Cerebellar cortex (tissue), 1 donor: ENCODE data around the gene FBXW8.
A peak's percentile ranks its signal among the peaks of the same experiment; 100 is the strongest.

ENCODE experiments used
- DNase-seq: peaks from one replicate; pipeline ENCODE4 v3.0.0-alpha.2; 2015; ENCODE audit warnings: low spot score

FBXW8 gene

DNA sequence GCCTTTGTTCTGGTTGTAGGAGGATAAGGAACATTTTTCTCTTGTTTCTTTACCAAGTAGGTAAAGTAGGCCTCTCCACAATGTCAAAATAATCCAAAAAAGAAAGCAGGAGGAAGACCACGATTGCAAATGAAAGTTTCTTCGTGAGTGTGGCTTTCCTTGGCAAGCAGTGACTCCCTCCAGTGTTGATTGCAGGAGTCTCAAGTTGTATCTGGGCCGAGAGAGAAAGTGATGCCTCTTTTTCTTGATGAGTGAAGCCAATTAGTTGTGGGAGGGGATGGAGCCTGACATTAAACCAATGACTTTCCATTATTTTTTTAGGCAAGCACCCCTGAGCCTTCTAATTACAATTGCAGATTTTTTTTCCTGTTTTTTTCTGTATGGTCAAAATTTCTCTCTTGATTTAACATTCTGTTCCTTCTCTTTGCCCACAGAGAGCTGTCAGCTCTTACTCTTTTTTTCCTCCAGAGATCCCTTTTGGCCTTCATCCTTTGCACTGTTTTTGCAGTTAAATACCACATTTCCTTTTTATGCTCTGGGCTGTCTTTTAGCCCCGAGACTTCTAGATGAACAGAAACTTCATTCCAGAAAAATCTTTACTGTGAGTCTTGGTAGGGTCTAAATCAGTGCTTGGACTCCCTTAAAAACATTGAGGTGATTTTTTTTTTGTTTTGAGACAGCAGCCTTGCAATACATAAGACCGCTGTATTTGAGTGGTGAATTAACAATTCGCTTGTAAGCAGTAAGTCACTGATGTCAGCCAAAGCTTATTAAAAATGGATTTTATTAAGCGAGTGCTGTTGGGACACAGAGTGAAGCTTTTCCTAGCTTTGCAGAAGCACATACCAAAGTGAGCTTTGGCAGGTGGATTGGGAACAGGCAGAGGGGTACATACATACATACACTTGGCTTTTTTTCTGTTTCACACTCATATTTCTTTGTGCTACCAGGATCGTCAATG lies 15.8 kb downstream of the FBXW8 start:
- DNase-seq, result no peak

DNA sequence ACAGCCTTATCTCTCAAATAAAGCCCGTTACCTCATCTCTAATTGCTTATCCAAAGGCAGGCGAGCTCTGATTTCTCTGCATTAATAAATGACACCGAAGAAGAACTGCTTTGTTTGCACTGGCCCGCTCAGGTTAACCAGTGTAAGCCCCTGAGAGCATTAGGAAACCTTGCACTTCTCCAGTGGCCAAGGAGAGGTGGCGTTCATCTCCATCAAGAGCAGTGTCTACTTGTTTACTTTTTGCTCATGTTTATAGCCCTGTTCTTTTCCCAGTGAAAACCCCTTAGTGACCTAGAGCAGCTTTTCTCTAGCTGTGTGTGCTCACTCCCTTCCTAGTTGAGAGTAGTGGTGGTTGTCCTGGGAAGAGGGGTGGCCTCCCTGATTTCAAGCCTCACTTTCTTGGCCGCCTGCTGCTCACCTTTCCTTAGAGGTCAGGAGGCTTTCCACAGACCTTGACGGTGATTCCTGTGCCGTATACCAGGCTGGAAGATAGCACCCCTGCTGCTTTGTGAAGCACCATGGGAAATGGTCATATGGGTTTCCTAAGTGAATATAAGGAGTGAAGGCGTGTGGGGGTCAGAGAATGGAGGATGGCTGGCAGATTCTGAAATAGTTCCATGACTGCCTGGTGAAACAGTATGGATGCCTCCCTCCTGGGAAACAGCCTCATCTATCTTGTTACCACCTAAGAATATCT lies 16.6 kb downstream of the FBXW8 start:
- no peak for DNase-seq

DNA sequence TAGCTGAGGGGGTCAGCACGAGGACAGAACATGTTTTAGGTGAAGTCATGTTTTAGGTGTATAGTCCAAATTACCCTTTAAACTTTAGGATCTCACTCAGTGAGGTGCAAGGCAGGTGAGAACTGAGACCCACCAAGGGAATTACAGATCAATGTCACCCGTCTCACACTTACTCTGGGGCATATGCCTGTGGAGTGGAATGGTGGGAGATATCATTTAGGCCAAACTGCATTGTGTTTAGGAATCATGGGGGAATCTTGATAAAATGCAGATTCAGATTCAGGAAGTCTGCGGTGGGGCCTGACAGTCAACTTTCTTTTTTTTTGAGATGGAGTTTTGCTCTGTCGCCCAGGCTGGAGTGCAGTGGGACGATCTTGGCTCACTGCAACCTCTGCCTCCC lies 17.8 kb downstream of the FBXW8 start:
- DNase-seq, result no peak

DNA sequence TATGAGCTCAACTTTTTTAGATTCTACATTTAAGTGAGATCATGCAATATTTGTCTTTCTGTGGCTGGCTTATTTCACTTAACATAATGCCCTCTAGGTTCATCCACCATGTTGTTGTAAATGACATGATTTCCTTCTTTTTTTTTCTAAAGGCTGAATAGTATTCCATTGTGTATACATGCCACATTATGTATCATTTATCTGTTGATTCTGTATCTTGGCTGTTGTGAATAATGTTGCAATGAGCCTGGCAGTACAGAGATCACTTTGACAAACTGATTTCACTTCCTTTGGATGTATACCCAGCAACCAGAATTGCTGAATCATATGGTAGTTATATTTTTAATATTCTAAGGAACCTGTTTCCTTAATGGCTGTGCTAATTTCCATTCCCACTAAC lies 19.1 kb downstream of the FBXW8 start:
- no peak for DNase-seq

DNA sequence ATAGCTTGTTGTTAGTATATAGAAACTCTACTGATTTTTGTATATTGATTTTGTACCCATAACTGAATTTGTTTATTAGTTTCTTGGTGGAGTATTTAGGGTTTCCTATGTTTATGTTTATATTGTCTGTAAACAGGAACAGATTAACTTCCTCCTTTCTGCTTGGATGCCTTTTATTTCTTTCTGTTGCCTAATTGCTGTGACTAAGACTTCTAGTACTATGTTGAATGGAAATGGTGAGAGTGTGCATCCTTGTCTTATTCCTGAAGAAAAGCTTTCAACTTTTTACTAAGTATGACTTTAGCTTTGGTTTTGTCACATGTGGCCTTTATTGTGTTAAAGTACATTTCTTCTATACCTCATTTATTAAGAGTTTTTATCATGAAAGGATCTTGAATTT lies 20.9 kb downstream of the FBXW8 start:
- no peak for DNase-seq

DNA sequence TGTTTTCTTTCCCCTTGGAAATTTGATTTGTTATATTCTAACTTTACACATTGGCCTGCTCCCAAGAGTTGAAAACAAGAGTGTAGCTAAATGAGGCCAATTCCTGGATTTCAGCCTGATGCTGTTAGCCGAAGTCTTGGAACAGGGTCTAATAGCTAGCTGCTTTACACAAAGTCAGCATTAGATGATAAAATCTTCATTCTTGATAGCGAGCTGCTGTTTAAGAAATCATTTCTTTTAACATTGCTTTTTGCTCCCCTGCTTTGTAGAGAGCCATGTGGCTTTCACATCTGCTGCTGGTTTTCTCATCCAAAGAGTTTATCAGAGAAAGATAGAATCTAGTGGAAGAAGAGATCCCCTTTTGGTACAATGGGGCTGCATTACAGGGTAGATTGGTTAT lies 22.3 kb downstream of the FBXW8 start:
- peak; percentile 47 for DNase-seq

DNA sequence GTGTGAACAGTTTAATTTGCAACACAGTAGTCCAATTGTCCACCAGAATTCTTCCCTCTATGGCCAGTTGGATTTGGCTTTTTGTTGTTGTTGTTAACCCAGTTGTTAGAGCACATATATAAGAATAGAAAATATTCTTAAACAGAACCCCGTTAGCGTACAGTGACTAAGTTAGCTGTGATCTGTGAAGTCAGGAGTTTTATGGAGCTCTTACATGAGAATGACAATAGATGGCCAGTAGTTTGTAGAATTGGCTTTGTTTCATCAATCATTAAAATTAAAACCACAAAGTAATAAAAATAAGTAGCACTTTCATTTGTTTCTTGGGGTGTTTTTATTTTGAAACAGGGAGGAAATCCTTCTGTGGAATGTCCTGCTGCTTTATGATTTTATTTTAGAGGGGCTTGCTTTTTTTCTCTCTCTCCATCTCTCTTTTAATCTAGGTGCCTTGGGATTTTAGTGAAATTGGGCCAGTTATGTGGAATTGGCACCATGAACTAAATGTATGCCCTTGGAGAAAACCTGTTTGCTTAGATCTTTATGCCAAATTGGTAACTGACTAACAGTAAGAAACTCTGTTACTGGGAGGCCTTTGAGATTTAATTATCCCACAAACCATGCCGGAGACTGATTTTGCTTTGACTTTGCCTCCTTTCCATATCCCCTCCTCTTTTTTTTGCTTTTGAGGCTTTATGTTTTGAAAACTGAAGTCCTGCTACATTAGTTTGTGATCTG lies 22.9 kb downstream of the FBXW8 start:
- DNase-seq, result no peak

DNA sequence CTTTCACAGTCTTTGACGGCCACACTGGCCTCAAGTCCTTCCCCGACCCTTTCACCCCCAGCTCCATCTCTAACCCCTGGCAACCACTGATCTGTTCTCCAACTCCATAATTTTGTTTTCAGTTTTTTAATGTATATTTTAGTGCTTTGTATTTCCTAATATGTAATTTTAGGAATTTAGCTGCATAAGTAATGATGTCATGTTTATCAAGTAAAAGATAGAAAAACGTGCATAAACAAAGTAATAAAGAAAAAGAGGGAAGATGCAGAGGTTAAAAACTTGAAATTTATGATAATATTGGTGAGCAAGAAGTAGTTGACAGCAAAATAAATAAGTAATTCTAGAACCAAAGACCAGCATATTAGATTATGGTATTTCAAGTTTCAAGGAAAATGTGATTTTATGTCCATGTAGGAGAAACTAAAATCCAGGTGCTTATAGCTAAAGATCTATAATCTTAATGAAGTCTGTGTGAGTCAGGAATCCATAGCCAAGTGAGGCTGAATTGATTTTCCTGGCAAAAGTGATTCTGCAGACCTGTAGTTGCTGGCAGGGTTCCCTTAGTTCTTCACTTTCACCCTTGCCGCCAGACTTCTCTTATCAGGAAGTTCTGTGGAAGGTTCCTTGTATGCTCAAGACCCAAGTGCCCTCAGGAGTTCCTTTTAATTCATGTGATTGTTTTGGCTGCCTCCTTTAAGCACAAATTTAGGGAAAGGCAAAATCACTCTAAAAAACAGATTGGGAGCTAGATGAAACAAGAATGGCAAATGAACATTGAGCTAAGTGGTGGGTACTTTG lies 24.4 kb downstream of the FBXW8 start:
- DNase-seq, result no peak

DNA sequence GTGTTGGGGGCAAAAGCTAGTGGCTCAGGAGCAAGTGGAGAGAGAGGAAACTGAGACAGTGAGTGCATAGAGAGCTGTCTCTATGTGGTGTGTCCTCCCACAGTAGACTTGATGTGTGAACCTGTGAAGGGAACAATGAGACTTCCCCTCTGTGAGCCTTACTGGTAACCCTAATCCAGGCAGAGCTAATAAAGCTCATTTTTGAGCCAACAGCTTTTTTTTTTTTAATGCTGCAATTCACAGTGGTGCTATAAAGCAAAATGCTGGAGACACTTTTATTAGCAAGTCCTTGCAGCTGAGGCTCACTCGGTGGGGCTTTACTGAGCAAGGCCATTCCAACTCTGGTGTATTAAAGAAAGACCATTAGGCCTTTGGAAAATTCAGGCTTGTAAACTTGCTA lies 26.9 kb downstream of the FBXW8 start:
- DNase-seq, result no peak

DNA sequence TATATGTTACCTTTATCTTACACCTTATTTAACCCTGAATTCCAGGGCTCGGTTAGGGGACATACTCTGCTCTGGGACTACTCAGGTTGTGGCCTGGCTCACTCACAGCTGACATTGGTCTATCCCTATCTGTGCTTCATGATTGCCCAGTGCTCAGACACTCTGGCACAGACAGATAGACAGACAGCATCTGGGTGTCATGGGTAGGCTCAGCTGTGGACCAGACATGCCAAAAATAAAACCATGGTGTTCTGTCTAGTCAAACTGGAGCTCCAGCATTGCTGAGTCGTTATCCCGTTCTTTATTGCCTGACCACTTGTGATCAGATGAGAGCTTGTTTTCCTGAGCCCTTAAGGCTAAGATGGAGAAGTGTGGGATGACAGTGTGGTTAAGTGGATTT lies 29.0 kb downstream of the FBXW8 start:
- no peak for DNase-seq

DNA sequence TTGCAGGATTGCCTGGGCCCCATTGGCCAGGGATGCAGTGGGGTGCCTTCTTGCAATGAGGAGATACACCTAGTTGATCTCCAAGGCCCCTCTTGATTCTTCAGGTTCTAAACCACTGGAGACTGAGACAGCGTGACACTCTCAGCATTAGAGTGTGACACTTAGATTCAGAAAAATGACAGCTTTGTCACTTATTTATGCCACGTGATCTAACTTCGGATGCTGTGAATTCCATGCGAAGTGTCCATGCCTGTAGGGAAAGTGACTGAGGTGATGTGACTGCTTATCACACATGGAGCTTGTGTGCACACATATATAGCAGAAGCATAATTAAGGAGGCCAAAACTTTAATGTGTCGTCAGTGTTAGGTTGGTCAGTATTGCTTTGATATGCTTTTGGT lies 30.4 kb downstream of the FBXW8 start:
- DNase-seq, result no peak

DNA sequence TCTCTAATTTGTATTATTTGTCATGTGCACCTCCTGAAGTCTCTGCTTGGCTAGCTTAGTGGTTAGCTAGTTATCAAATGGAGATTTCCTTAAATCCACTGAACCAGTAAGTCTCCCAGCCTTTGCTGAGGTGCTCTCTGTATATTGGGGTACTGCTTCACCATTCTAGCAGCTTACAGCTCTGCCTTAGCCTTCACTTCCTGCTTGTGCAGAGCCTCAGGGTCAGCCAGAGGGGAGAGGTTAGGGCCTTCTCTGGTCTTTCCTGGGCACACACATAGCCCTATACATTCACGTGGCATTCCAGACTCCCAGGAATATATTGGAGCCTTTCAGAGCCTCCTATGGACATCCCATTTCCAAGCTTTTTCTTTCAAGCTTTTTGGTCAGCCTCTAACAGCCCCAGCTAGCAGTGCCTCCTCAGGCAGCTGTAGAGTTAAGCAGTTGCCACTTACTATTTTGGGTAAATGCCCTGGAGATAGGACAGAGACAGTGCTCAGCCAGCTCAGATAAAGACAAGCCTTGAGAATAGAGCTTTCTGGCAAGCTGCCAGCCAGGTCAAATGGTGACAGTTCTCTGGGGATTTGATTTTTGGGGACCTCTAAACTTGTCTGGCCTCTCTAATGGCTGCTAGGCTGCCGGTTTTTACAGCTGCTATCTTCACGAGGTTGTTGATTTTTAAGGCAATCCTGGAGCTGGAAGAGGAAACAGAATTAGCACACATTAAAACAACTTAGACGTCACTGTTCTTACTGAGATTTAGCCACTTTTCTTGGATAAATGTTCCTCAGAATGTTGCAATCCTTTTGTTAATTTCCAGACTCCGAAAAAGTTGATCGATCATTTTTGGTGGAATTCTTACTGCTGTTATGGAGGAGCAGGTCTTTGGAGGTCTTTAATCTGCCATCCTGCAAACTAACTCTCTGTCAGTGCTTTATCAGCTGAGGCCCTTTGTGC lies 32.9 kb downstream of the FBXW8 start:
- no peak for DNase-seq

DNA sequence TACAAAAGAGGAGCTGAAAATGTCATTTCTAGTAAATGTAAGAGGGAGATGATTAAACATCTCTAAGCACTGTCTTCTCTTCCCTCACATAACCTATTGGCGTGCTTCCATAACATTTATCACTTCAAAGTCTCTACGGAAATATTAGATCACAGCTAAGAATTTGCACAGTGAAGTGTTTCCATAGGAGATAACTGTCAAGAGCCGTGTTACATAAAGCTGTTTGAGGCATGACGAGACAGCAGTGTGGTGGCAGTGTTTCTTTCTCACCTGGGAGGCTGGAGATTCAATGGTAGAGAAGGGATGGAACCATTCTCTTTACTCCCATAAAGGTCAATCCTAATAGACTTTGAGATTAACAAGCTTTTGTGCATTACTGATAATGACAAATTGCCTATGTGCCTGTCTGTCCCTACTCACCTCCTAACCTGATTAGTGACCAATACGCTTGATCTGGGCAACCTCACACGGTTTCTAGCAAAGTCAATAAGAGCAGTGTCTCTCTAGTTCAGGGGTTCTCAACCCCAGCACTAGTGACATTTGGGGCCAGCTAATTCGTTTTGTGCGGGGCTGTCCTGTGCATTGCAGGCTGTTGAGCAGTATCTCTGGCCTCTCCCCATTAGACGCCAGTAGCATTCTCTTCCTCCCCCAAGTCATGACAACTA lies 35.3 kb downstream of the FBXW8 start:
- no peak for DNase-seq

DNA sequence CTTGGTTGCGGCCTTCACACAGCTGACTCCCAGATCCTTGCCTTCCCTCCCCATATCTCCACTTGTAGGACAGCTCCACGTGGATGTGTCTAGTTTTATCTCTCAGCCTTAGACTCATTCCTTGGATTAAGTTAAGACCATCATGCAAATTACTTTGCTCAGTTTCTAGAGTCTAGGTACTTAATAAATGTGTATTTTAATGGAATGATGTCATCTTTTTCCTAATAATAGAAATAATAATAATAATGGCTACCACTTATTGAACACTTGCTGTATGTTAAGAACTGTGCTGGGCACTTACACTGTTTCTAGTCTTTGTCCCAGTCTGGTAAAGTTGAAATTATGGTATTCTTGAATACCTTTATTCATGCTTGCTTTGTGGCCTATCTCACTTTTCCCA lies 37.5 kb downstream of the FBXW8 start:
- DNase-seq, result no peak

DNA sequence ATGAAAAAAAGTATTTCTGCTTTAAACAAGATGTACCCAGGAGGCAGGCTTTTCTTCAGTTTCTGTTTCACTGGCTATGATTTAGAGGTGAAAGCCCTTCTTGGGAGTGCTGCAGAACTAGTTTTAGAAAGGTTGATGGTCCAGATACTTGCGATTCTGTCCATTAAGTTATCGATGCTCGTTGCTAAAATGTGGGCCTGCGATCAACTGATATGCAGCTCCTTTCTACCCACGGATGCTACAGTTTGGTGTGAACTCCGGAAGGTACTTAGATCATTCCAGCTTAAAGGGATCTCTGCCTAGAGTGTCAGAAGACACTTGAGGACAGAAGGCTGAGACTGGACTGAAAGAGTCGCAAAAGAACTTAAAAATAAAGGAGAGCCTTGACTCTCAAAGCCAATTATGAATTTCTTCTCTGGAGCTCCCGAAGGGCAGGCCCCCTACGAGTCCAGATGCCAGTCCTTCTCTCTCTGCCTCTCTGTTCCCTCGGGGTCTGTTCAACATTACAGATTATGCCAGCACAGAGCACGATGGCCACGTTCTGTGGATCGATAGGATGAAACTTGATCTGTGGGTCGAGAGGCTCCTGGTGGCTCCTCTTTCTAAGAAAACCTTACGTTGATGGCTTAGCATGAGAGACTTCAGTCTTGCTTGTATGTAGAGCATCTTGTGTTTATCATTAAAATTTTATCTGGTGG lies 40.0 kb downstream of the FBXW8 start:
- no peak for DNase-seq

DNA sequence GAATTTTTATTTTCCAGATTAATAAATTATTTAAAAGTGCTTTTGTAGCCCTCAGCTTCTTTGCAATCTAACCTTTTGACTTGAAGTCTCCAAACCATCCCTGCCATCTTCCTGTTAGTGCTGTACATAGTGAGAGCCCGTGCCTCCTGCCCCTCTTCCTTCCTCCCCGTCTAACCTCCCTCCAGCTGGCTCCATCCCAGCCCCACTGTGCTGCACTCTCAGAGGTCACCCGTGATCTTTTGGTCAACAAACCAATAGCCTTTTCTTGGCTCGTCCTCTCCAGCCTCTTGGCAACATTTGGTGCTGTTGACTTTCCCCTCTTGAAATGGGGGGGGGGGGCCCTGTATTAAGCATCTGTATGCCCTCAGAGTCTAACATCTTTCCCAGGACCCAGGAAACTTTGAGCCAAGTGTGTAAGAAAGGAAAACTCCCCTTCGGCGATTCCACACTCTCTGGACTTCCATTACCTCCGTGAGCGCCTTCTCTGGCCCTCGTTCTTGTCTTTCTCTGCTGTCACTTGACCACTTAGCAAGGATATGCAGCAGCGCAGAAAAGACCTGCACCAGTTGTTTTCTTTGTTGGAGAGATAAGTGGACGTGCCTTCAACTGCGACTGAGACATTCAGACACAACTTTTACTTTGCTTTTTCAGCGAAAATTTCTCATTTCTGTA lies 44.1 kb downstream of the FBXW8 start:
- no peak for DNase-seq

DNA sequence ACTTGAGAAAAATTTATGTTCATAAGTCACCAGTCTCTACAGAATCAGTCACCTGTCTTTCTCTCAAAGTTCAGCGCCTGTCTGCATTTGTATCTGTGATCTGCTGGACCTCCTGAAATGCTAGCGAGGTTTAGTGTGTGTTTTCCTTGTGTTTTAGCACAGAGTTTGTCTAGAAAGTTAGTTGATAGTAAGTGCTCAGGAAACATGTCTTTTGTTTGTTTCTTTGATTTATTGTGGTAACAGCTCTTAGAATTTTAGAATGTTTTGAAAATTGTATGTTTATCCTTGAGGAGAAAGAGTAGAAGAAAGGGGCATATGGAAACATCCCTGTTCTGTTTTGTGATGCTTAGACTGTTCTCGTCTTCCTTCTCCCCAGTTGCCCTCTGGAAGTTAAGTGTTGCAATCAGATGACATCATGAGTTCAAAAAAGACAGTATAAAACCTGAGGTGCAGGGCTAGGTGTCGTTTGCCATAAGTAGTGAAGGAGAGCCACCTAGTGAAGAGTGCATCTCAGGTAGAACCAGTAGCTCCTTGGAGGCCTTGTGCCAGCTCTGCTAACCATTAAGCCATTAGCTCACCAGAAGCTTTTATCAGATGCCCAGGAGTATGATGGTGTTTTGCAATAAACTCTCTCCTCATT lies 44.8 kb downstream of the FBXW8 start:
- peak; percentile 14 for DNase-seq

DNA sequence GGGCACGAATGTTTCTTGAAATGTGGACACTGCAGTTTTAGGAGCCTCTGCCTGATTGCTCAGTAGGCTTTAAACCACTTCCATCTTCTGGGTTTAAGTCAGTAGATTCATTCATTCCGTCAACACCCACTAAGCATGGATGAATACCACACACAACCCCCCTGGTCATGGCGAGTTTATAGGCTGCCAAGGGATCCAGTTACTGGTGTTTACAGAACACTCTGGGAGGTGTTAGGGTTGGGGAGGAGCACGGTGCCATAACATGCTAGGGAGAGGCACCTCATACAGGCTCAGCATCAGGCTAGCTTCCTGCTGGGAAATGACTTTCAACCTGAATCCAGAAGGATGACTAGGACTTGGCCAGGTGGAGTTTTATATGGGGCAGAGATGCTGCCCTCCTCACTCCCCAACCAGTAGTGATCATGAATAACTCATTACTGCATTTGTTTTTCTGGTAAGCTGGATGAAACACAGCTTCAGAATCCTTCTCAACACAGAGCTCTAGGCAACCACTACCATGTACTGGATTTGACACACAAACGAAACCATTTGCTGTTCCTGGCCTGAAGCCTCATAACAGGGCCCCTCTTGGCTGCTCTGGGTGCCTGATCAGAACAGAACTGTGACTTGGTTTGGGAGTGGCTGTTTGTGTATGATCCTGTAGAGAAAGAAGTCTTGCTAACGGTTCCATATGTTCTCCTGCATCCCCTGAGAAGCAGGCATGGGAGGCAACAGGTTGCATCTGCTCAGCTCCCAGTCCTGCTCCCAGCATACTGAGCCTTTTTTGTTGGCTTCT lies 47.9 kb downstream of the FBXW8 start:
- DNase-seq, result no peak
